ENCODE measurements around the gene CRAMP1.
"Not testable (repeated sequence)": the region's sequence is repeated elsewhere in the genome, so short reads cannot be mapped to it uniquely, and the experiment has no call there.

The CRAMP1 gene

DNA sequence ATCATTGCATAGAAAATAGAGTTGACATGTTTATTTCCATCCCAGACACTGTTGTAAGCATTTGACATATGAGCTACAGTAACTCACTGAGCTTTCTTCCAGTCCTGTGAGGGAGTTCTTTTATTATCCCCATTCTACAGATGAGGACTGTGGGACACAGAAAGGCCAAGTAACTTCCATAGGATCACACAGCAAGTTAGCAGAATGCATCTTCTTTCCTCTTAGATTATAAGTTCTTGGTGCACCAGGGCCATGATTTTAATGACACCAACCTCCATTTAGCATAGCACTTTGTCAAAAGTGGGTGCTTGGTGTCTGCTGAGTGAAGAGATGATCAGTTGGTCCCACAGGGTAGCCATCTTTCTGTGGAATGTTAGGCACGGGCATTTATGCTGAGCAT, 78.7 kb downstream of the CRAMP1 start:
- no peak for DNase-seq

DNA sequence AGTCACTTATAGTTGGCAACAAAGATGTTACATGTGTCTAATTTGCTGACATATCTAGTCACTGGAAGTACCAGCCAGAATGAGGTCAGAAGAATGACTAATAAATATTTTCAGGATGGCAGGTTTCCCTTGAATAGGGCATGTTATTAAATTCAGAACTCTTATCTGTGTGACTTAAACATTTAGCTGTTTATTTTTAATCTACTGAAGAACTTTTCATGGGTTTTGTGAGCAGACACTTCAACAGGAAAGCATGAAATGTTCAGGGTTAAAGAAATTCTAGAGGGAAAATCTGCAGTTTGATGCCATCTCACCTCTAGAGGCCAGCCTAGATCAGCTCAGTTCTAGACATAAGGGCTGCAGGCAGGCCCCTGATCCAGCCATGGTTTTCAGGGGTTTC, 79.1 kb downstream of the CRAMP1 start:
- DNase-seq, result no peak

DNA sequence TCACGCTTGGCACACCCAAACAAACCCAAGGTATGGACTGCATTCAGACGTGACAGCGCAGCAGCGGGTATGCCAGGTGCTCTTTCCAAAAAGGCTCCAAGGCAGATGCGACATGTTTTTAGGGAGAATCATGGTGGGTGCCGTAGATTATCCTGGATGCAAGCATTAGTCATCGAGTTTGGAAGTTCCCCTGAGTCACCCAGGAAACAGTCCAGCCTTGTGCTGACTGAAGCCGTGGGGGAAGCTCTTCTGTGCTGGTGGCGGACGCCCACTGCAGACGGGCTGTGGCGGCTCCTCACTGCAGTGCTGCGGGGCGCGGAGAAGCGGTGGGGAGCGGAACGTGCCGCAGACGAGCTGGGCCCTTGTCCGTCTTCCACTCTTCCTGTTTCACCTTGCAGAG, 79.8 kb downstream of the CRAMP1 start:
- DNase-seq, result no peak

DNA sequence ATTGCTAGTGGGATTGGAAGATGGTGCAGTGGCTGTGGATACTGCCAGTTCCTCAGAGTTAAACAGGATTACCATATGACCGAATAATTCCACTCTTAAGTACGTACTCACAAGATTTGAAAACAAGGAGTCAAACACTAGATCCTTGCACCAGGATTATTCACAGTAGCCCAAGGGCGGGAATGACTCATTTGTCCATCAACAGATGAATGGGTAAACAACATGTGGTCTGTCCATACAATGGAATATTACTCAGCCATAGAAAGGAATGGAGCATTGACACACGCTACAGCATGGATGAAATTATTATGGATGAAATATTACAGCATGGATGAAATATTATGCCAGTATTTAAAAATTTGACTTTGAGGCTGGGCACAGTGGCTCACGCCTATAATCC, 84.7 kb downstream of the CRAMP1 start:
- DNase-seq, result no peak

DNA sequence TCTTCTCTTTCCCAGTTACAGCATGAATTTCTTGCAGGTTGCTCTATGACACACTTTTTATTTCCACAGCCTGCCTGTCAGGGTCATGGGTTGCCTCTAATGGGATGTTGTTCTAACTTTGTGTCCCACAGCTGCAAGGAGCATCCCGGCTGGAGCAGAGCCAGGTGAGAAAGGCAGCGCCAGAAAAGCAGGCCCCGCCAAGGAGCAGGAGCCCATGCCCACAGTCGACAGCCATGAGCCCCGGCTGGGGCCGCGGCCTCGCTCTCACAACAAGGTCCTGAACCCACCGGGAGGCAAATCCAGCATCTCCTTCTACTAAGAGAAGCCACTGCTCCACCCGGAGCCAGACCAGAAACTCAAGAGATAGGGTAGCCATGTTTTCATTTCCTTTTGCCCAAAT, 86.5 kb downstream of the CRAMP1 start:
- DNase-seq, result no peak

DNA sequence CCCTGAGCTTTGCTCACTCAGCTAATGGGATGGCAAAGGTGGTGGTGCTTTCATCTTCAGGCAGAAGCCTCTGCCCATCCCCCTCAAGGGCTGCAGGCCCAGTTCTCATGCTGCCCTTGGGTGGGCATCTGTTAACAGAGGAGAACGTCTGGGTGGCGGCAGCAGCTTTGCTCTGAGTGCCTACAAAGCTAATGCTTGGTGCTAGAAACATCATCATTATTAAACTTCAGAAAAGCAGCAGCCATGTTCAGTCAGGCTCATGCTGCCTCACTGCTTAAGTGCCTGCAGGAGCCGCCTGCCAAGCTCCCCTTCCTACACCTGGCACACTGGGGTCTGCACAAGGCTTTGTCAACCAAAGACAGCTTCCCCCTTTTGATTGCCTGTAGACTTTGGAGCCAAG, 88.1 kb downstream of the CRAMP1 start:
- no peak for DNase-seq

DNA sequence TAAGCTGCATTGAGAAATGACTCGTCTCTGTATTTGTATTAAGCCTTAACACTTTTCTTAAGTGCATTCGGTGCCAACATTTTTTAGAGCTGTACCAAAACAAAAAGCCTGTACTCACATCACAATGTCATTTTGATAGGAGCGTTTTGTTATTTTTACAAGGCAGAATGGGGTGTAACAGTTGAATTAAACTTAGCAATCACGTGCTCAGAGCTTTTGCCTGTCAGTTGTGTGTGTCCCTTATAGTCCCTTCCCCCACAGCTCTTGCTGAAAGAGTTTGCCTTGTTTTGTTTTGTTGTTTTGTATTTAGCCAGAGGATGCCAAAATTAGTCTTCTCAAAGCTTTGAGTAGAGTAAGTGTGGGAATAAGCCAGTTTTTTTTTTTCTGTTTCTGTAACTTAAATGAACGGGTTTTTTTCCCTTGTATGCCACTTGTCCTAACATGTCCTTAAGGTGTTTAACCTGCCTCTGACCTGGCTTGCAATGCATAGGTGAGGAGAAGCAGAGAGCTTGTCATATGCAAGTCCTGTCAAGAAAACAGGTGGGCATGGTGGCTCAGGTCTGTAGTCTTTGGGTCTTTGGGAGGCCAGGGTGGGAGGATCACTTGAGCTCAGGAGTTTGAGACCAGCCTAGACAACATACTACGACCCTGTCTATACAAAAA, 89.2 kb downstream of the CRAMP1 start:
- DNase-seq, result no peak

DNA sequence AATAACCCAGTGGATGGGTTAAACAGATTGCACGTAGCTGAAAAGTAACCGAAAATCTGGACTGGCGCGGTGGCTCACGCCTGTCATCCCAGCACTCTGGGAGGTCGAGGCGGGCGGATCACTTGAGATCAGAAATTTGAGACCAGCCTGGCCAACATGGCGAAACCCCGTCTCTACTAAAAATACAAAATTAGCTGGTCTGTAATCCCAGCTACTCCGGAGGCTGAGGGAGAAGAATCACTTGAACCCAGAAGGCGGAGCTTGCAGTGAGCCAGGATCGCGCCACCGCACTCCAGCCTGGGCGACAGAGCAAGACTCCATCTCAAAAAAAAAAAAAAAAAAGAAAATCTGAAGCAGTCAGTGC, 93.1 kb downstream of the CRAMP1 start:
- DNase-seq, result peak; percentile 35

DNA sequence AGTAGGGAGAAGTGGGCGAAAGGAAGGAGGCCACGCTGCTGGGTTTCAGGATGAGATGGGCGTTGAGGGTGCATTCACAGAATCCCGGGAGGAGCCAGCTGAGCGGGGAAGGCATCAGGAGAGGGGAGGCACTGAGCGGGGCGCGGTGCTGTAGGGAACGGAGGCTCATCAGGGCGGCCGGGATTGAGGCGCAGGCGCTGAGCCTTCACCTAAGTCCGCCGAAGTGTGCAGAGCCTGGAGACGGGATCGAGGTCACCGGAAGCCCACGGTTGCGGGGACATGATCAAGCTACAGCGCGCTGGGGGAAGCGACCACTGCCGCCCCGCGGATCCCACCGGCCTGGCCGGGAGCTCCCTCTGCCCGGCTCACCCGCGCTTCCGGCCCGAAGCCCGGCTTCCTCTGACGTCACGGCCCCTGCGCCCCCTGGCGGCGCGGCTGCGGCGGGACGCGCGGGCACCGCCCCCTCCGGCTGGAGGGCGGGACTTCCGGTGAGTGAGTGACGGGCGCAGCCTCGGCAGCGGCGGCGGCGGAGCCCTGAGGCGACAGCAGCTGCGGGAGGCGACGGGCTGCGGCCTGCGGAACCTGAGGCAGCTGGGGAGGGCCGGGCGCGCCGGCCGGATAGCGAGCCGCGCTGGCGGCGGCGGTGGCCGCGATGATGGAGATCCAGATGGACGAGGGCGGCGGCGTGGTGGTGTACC, 93.7 kb downstream of the CRAMP1 start, which contains the start of gene MAPK8IP3:
Gene MAPK8IP3 (plus strand): TSS at position 508 of the 698 bp plus-strand sequence. CDS start 145 bp downstream, at position 653.
- DNase-seq, result peak; percentile 91

DNA sequence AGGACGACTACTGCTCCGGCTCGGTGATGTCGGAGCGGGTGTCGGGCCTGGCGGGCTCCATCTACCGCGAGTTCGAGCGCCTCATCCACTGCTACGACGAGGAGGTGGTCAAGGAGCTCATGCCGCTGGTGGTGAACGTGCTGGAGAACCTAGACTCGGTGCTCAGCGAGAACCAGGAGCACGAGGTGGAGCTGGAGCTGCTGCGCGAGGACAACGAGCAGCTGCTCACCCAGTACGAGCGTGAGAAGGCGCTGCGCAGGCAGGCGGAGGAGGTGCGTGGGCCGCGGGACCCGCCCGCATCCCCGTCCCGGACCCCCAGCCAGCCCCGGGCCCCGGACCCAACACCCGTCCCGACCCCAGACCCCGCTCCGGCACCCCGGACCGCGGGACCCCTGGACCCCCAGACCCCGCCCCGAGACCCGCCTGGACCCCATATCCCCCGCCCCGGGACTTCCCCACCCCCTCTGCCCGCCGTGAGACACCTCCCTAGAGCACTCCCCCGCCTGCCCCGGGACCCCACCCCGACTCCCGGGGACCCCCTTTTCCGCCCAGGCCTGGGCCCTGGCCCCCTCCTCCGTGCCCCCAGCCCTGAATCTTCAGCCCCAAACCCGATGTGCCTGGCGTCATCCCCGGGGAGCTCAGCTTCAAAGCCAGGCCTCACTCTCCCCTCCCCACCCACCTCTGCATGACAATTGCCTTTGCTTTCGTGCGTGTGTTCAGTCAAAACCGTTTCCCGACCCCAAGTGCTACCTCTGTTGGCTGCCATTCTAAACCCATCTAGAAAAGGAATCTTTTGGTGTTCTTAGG, 94.4 kb downstream of the CRAMP1 start:
- peak; percentile 30 for DNase-seq

DNA sequence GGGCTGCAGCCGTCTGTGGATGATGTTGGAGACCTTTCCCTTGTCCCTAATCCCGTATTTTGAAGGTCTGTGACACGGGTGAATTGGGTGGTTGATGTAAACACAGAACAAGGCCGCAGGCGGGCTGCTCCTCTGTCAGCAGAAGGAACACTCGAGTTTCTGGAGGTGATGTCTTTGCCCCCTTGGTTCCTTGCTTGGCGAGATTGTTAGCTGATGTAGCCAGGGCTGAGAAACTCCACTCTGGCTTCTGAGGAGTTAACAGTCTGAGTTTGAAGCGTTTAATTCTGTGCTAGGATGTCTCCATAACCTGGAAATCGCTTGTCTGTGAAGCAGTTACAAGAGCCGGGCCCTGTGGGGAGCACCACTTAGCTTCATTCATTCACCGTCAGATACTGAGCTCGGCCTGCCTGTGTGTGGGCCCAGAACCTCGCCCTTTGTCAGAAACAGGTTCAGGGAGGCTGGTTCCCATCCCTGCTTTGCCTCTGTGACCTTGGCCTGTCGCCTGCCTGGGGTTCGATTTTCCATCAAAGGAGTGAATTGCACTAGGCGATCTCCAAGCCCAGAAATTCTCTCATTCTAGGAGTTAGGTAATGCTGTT, 95.1 kb downstream of the CRAMP1 start:
- no peak for DNase-seq

DNA sequence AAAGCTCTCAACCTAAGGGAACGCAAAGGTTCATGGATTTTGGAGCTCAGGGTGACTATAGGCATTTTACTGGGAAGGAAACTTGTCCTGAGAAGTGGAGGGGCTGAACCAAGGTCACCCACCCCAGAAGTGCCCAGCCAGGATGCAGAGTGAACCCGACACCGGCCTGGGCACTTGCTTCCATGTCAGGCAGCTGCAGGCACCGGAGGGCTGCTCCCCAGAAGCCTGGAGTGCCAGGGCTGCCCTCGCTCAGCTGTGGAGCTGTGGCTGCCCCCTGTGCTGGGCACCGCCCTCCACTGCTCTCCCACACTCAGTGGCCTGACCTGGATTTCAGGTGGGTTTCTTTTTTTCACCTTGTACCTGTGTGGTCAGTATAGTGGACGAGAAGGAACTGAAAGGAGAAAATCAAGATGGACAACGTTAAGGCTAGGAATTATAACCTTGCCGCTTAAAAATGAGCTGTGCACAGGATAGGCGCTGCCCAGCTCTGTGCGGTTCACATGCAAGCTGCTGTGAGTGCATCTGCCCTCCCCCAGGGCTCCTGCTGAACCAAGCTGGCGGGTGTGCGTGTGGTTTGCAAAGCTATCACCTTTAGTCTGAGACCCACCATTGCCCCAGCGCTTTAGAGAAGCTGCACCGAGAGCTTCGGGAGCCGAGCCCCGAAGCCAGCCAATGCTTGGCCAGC, 96.1 kb downstream of the CRAMP1 start:
- DNase-seq, result no peak

DNA sequence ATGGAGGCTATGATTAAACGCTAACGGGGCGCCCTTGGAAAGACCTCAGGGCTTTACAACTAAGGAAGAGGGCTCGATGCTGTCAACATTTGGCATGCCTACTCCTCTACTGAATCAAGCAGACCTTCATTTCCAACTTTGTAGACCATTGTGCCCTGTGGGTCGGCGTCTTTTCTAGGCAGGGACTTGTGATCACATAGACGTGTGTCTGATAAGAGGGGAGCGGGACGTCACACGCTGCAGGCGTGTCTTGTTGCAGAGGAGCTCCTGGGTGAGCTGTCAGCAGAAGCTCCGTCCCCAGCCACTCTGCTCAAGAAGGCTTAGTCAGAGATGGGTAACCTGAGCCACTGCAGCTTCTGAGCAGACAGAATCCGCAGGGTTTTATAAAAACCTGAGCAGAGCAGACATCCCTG, 96.6 kb downstream of the CRAMP1 start:
- no peak for DNase-seq

DNA sequence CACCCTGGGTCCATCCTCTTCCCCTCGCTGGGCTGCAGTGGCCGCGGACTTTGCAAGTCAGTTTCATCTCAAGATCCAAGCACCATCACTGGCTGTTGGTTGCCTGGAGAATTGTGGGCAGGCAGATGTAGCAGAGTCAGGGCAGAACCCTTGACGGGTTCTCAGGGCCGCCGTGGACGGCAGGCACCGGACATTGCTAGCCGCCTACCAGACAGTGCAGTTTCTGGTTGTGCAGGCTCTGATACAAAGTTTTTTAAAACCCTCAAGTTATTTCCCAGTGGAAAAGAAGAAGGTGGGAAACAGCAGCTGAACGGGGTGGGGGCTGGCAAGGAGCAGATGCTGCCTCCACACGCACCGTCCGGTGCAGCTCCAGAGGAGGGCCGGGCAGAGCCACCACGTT, 97.2 kb downstream of the CRAMP1 start:
- DNase-seq, result no peak

DNA sequence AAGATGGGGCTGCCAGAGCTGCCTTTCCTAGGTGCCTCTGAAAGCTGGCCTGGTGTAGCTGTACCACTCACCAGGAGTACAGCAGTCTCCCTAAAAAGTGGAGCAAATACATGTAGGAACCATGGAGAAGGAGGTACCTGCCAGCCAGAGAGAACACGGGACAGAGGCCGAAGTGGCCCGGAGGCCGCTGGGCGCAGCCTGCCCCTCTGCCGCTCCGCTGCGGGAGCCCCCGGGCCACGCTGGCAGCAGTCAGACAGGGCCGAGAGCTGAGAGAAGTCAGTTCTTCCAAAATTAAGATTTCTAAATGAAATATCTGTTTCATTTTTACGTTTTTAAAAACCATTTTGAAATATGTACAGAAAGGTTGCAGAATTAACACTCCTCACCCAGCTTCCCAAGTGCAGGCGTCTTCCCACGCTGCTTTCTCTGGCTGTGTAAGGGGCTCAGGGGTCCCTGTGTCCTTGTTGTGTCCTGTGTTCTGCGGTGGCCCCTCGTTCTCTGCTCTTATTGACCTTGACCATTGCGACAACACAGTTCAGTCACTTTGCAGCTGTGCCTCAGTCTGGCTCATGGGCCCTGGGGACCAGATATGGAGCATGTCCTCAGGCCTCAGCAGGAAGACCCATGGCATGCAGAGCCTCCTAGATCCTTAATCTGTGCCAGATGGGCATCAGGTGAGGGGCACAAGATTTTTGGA, 98.8 kb downstream of the CRAMP1 start:
- DNase-seq, result no peak

DNA sequence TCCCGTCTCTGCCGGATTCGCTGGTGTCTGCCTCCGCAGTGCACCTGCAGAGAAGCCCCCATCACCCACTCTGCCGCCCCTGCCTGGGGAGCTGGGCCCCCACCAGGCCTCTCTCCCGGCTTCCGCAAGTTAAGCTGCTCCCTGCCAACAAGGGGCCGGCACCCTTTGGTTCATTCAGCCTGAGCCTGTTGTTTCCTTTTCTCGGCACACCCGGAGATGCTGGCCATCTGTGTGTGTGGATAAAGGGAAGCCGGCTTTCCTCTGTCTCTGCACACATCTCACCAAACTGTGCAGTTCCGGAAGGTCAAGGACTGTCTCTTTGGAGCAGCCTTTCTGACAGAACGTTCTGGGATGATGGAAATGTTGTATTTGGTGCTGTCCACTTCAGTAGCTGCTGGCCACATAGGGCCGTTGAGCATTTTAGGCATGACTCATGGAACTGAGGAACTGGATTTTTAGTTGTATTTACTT, 100.7 kb downstream of the CRAMP1 start:
- DNase-seq, result no peak

DNA sequence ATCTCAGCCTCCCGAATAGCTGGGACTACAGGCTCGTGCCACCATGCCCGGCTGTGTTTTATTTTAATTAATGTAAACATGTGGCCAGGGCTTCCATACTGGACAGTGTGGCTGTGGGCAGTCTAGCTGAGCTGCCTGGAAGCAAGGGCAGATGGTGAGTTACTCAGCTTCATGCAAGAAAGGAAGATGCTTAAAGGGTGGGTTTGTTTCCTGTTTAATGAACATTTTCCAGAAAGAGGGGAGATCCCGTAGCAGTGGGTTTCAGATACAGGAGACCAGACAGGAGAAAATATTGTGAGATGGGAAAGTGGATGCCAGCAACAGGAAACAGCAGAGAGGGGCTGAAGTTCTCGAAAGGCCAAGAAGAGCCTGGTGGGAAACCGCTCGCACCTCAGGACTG, 101.2 kb downstream of the CRAMP1 start:
- DNase-seq, result no peak

DNA sequence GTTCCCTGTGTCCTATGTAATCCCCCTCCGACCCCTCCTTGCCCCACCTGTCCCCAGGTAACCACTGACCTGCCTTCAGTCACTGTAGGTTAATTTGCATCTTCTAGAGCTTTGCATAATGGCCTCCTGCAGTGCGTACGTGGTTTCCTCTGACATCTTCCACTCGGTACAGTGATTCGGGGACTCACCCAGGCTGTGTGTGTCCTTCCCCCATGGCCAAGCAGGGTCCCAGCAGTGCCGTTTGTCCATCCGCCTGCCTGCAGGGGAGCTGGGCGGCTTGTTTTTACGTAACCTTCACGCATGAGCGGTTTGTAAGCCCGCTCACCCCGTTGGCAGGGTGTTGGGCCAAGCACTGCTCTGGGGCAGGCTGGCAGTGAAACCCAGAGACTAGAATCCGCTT, 101.8 kb downstream of the CRAMP1 start:
- peak; percentile 77 for DNase-seq

DNA sequence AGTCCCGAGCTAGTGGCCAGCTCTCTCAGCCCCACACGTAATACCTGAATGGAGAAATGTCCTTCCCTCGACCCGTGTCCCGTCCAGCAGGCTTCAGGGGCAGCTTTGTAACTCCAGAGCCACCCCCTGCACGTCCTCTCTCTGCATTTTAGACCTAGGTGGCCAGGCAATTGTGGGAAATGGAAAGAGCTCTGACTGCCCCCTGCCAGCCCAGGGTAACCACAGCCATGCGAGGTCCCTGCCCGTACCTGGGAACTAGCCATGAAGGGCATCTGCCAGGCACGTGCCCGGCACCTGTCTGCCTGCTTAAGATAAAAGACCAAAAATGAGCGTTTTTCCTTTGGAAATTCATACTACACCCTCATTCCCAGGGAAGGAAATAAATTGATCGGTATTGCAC, 103.1 kb downstream of the CRAMP1 start:
- DNase-seq, result no peak

DNA sequence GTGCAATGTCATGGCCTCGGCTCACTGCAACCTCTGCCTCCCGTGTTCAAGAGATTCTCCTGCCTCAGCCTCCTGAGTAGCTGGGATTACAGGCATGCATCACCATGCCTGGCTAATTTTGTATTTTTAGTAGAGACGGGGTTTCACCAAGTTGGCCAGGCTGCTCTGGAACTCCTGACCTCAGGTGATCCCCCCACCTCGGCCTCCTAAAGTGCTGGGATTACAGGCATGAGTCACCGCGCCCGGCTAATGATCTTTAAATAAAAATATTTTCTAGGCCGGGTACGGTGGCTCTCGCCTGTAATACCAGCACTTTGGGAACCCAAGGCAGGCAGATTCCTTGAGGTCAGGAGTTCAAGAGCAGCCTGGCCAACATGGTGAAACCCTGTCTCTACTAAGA, 106.1 kb downstream of the CRAMP1 start:
- DNase-seq, result not testable (repeated sequence)

DNA sequence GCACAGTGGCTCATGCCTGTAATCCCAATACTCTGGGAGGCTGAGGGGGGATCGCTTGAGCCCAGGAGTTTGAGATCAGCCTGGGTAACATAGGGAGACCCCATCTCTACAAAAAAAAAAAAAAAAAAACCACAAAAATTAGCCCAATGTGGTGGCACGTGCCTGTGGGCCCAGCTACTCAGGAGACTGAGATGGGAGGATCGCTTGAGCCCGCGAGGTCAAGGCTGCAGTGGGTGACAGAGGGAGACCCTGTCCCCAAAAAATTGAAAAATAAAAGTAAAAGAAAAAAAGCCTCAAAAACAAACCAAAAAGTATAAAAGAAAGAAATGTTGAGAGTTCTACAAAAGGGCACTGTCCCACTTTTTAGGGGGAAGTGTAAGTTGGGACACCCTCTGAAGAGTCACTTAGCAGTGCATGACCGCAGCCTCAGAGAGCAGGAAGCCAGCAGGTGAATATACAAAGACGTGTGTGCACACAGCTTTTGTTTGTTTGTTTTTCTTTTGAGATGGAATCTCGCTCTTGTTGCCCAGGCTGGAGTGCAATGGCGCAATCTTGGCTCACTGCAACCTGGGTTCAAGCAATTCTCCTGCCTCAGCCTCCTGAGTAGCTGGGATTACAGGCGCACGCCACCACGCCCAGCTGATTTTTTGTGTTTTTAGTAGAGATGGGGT, 107.5 kb downstream of the CRAMP1 start:
- peak; percentile 17 for DNase-seq

DNA sequence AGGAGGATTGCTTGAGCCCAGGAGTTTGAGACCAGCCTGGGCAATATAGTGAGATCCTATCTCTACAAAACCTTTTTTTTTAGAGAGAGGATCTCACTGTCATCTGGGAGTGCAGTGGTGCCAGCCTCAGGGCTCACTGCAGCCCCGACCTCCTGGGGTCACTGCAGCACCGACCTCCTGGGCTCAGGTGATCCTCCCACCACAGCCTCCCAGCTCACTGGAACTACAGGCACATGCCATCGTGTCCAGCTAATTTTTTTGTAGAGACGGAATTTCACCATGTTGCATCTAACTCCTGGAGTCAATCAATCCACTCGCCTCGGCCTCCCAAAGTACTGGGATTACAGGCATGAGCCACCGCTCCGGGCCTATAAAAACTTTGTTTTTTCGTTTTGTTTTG, 109.2 kb downstream of the CRAMP1 start:
- no peak for DNase-seq

Measured in CD4-positive, alpha-beta T cell treated with Interferon gamma for 1 hour (primary cell).